ENCODE results near the gene RPEL1. TPM values are rescaled to one million over a fixed set of nuclear protein-coding genes. Genes with fewer than 3 reads are reported as not detected.
"Not testable (repeated sequence)": the region's sequence is repeated elsewhere in the genome, so short reads cannot be mapped to it uniquely, and the experiment has no call there.

The RPEL1 gene
- total RNA-seq, 1 donor from 2014 or later, result not detected

DNA sequence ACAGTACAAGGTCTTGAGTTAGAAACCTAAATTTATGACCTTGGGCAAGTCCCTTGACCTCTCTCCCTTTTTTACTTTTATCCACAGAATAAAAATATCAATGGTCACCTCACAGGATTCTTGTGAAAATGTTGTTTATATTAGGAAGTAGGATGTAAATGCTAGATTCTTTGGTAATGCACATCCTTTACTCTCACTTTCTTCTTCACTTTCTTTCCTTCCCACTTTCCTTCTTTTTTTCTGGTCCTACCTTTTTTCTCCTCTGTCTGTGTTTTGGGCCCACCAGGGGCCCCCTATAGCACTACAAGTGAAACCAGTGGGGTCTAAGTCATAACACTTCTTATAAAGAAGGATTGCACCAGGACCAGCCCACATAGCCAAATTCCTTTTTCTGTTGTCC, 12.1 kb downstream of the RPEL1 start:
- H3K36me3 Mint-ChIP-seq, result no peaks in the 10 kb centered on the region
- no peak for TF ChIP-seq CTCF (conservative IDR thresholded peaks at IDR 0.05)
- H3K4me1 Mint-ChIP-seq (ENCODE audit: unreplicated experiment), result no peaks in the 10 kb centered on the region
- no peak for DNase-seq (ENCODE audit: extremely low spot score, unreplicated experiment)
- H3K4me3 Mint-ChIP-seq, result no peak overlapping the region
- H3K27ac Mint-ChIP-seq, result no peak overlapping the region
- H3K9me3 Mint-ChIP-seq, result peaks cover 6% of the 10 kb centered on the region
- H3K27me3 Mint-ChIP-seq, result no peaks in the 10 kb centered on the region

- not testable (repeated sequence) for H3K36me3 Mint-ChIP-seq; H3K27ac Mint-ChIP-seq; H3K4me1 Mint-ChIP-seq (ENCODE audit: unreplicated experiment); H3K4me3 Mint-ChIP-seq; DNase-seq (ENCODE audit: extremely low spot score, unreplicated experiment); H3K27me3 Mint-ChIP-seq; H3K9me3 Mint-ChIP-seq
These were observed 13.2 kb downstream of the RPEL1 start for GRCh38 chr10:103258928-103259327.

DNA sequence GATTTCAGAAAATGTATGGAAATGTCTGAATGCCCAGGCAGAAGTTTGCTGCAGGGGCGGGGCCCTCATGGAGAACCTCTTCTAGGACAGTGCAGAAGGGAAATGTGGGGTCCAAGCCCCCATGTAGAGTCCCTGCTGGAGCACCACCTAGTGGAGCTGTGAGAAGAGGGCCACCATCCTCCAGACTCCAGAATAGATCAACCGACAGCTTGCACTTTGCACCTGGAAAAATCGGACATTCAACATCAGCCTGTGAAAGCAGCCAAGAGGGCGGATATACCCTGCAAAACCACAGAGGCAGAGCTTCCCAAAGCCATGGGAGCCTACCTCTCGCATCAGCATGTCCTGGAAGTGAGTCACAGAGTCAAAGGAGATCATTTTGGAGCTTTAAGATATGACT, 14.3 kb downstream of the RPEL1 start:
- no peak overlapping the region for H3K27ac Mint-ChIP-seq
- no peak for TF ChIP-seq CTCF (conservative IDR thresholded peaks at IDR 0.05)
- H3K9me3 Mint-ChIP-seq, result peaks cover 6% of the 10 kb centered on the region
- no peak overlapping the region for H3K4me3 Mint-ChIP-seq
- H3K4me1 Mint-ChIP-seq (ENCODE audit: unreplicated experiment), result no peaks in the 10 kb centered on the region
- DNase-seq (ENCODE audit: extremely low spot score, unreplicated experiment), result no peak
- peaks cover 7% of the 10 kb centered on the region for H3K27me3 Mint-ChIP-seq
- no peaks in the 10 kb centered on the region for H3K36me3 Mint-ChIP-seq

GRCh38 chr10:103262229-103262628, 16.5 kb downstream of the RPEL1 start:
- Mint-ChIP-seq H3K9me3 (peaks cover 6% of the 10 kb centered on the region), H3K4me1 (ENCODE audit: unreplicated experiment) (no peaks in the 10 kb centered on the region), H3K36me3 (no peaks in the 10 kb centered on the region), H3K4me3 (no peak overlapping the region), H3K27ac (no peak overlapping the region), H3K27me3 (peaks cover 14% of the 10 kb centered on the region)
- DNase-seq (ENCODE audit: extremely low spot score, unreplicated experiment), result no peak
- no peak for TF ChIP-seq CTCF (conservative IDR thresholded peaks at IDR 0.05)

- Mint-ChIP-seq H3K36me3 (no peaks in the 10 kb centered on the region), H3K27ac (no peak overlapping the region), H3K4me3 (no peak overlapping the region), H3K9me3 (no peaks in the 10 kb centered on the region), H3K4me1 (ENCODE audit: unreplicated experiment) (no peaks in the 10 kb centered on the region), H3K27me3 (peaks cover 27% of the 10 kb centered on the region)
- no peak for TF ChIP-seq CTCF (conservative IDR thresholded peaks at IDR 0.05)
- peak; percentile 77 for DNase-seq (ENCODE audit: extremely low spot score, unreplicated experiment)
These were observed 20.1 kb downstream of the RPEL1 start for GRCh38 chr10:103265717-103266329.

DNA sequence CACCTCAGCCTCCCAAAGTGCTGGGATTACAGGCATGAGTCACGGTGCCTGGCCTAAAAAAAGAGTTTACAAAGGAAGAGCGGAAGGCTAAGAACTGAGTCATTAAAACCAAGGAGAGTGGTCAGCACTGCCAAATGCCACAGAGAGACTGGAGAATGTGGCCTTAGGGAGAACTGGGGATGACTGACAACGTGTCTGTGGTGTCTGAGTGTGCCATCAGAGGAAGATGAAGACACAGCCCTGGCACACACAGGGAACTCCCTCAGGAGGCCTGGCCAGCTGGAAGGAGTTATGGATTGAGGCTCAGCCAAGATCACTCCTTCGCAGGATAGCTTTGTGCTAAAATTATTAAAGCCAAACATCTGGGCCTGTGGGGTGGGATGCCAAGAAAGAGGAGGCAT, 27.4 kb downstream of the RPEL1 start:
- DNase-seq (ENCODE audit: extremely low spot score, unreplicated experiment), result no peak
- no peaks in the 10 kb centered on the region for H3K9me3 Mint-ChIP-seq
- H3K4me3 Mint-ChIP-seq, result no peak overlapping the region
- H3K27ac Mint-ChIP-seq, result no peak overlapping the region
- no peak for TF ChIP-seq CTCF (conservative IDR thresholded peaks at IDR 0.05)
- H3K36me3 Mint-ChIP-seq, result no peaks in the 10 kb centered on the region
- no peaks in the 10 kb centered on the region for H3K4me1 Mint-ChIP-seq (ENCODE audit: unreplicated experiment)
- H3K27me3 Mint-ChIP-seq, result peaks cover 52% of the 10 kb centered on the region
